GM12878 (cell line): Measurements from ENCODE around the gene OR52N1. TPM values are rescaled to one million over a fixed set of nuclear protein-coding genes. Genes with fewer than 3 reads are reported as not detected.

Source experiments
- ATAC-seq: fragments of 200-7000 bp; cut with Tn5 transposase; 3 replicates; pipeline ENCODE4 v1.9.1; 2020; ENCODE audit warnings: mild to moderate bottlenecking, moderate library complexity
- BruUV-seq: library from RNA; stranded (reverse); fragments of 400-500 nt; replicated peaks from 2 replicates; lab custom pipeline; 2021; lab: Mats Ljungman, UMichigan
- CTCF ChIA-PET: fragments of 300-600 bp; sonication (Branson Sonifier 250); formaldehyde crosslinking; extraction: SDS; loops from one replicate; lab custom pipeline; 2021; ENCODE audit warnings: inconsistent platforms; lab: Yijun Ruan, JAX
- POLR2A ChIA-PET: fragments of 350-600 bp; formaldehyde crosslinking; extraction: SDS; loops from one replicate; lab custom pipeline; 2021; ENCODE audit warnings: inconsistent platforms; lab: Charles Lee
- RAD21 ChIA-PET: fragments of 300-600 bp; sonication (Branson Sonifier 250); formaldehyde crosslinking; loops from one replicate; lab custom pipeline; 2023; ENCODE audit warnings: antibody characterized with exemption; ENCODE audit not compliant: unreplicated experiment; lab: Charles Lee
- SMC1A ChIA-PET: fragments of 300-600 bp; sonication (Branson Sonifier 250); formaldehyde crosslinking; loops from one replicate; lab custom pipeline; 2023; ENCODE audit not compliant: unreplicated experiment, uncharacterized antibody; lab: Charles Lee
- DNase-seq: peaks from one replicate; pipeline ENCODE4 v3.0.0-alpha.2; 2011; ENCODE audit warnings: low read depth, low spot score
- FAIRE-seq: peaks from 3 replicates; lab custom pipeline; 2011; peaks lifted over from hg19 to GRCh38; lab: Jason Lieb, UNC
- H2AFZ ChIP-seq: 2 replicates; pipeline ENCODE4 v1.6.0; 2011; ENCODE audit warnings: low read depth, low read length, control low read depth; ENCODE audit not compliant: control insufficient read depth
- H3K27ac ChIP-seq: 2 replicates; pipeline ENCODE4 v1.5.1; 2011; ENCODE audit warnings: control low read depth; ENCODE audit not compliant: control insufficient read depth, insufficient read depth
- H3K27me3 ChIP-seq, 2 experiments: replicated peaks in 1 of 2; 2 replicates each; pipeline versions ENCODE4 v1.6.0 to v1.6.1; 2011; ENCODE audit warnings: low read length in 1 of 2; ENCODE audit not compliant: control insufficient read depth in 2 of 2, insufficient read depth in 2 of 2
- H3K36me3 ChIP-seq, 2 experiments: 2 replicates each; pipeline ENCODE4 v1.5.1; 2011; ENCODE audit warnings: low read length in 1 of 2; ENCODE audit not compliant: control insufficient read depth in 2 of 2, insufficient read depth in 2 of 2
- H3K4me1 ChIP-seq: 2 replicates; pipeline ENCODE4 v1.6.1; 2011; ENCODE audit warnings: mild to moderate bottlenecking, low read length, moderate library complexity, mixed read lengths; ENCODE audit not compliant: control insufficient read depth, insufficient read depth
- H3K4me2 ChIP-seq: 2 replicates; pipeline ENCODE4 v1.6.0; 2011; ENCODE audit warnings: control low read depth; ENCODE audit not compliant: control insufficient read depth, insufficient read depth
- H3K4me3 ChIP-seq: fragments of 200-600 bp; sonication (generic); 2 replicates; pipeline ENCODE4 v1.5.1; 2016
- H3K79me2 ChIP-seq: 2 replicates; pipeline ENCODE4 v1.6.0; 2011; ENCODE audit warnings: low read length; ENCODE audit not compliant: control insufficient read depth, insufficient read depth
- H3K9ac ChIP-seq: 2 replicates; pipeline ENCODE4 v1.8.0; 2011; ENCODE audit warnings: low read length, control low read depth, mixed read lengths; ENCODE audit not compliant: control insufficient read depth, insufficient read depth
- H3K9me3 ChIP-seq: replicated peaks from 3 replicates; pipeline ENCODE4 v1.5.1; 2011; ENCODE audit warnings: mild to moderate bottlenecking, low read length; ENCODE audit not compliant: control insufficient read depth, insufficient read depth
- H4K20me1 ChIP-seq: 2 replicates; pipeline ENCODE4 v1.6.0; 2011; ENCODE audit not compliant: control insufficient read depth, insufficient read depth
- HCFC1 ChIP-seq: fragments of 150-350 bp; IDR thresholded peaks from 2 replicates; pipeline ENCODE4 v1.6.1; 2014; ENCODE audit warnings: low read length
- IKZF2 ChIP-seq, 2 experiments: fragments of 450-650 bp; IDR thresholded peaks; 2 replicates each; pipeline ENCODE4 v1.6.1; 2017; ENCODE audit warnings: mild to moderate bottlenecking in 2 of 2, moderate library complexity in 2 of 2
- IRF4 ChIP-seq: IDR thresholded peaks from 2 replicates; pipeline ENCODE4 v1.6.1; 2011; ENCODE audit warnings: low read depth, low read length
- IRF5 ChIP-seq: fragments of 450-650 bp; IDR thresholded peaks from 2 replicates; pipeline ENCODE4 v1.6.1; 2017; ENCODE audit warnings: borderline replicate concordance
- MEF2B ChIP-seq: fragments of 450-650 bp; IDR thresholded peaks from 2 replicates; pipeline ENCODE4 v1.6.1; 2018; ENCODE audit warnings: mild to moderate bottlenecking, moderate library complexity; ENCODE audit not compliant: partially characterized antibody, poor library complexity, severe bottlenecking
- MYB ChIP-seq: fragments of 150-350 bp; IDR thresholded peaks from 2 replicates; pipeline ENCODE4 v1.6.1; 2014; ENCODE audit warnings: mild to moderate bottlenecking, low read depth, low read length, borderline replicate concordance
- NFIC ChIP-seq: IDR thresholded peaks from 2 replicates; pipeline ENCODE4 v1.6.1; 2012; ENCODE audit warnings: low read depth, mild to moderate bottlenecking, inconsistent platforms, low read length, moderate library complexity
- PML ChIP-seq: IDR thresholded peaks from 2 replicates; pipeline ENCODE4 v1.6.1; 2012; ENCODE audit warnings: low read length, inconsistent platforms
- SMAD1 ChIP-seq: fragments of 450-650 bp; IDR thresholded peaks from 2 replicates; pipeline ENCODE4 v1.6.1; 2018; ENCODE audit warnings: mild to moderate bottlenecking, low read depth; ENCODE audit not compliant: partially characterized antibody
- SMAD5 ChIP-seq: IDR thresholded peaks from 2 replicates; pipeline ENCODE4 v1.6.1; 2016; ENCODE audit warnings: antibody characterized with exemption, low read depth
- ZBTB11 ChIP-seq: fragments of 450-650 bp; formaldehyde crosslinking; IDR thresholded peaks from 2 replicates; pipeline ENCODE4 v1.5.0; 2022; ENCODE audit warnings: mild to moderate bottlenecking, missing genetic modification characterization
- ZNF384 ChIP-seq: IDR thresholded peaks from 2 replicates; pipeline ENCODE4 v1.6.1; 2012; ENCODE audit warnings: low read depth, mild to moderate bottlenecking, low read length, improper control_type of control experiment, borderline replicate concordance
- in situ Hi-C: fragments of 300-500 bp; cut with MboI; formaldehyde crosslinking; loops from 9 replicates; pipeline ENCODE4 v1.14.3; 2018; ENCODE audit warnings: mixed read lengths
- intact Hi-C: fragments of 100-400 bp; cut with micrococcal nuclease; formaldehyde crosslinking; loops from one replicate; pipeline ENCODE4 v1.14.2; 2022; ENCODE audit not compliant: unreplicated experiment
- polyA plus RNA-seq, 11 experiments: library from polyadenylated mRNA; depleted of rRNA in 4 of 11; unstranded in 6 of 11; stranded (reverse) in 5 of 11; fragments of >200 nt; fragmentation: Nextera tagmentation in 4 of 11; fragmentation: Illumina TruSeq in 1 of 11; extraction: Ambion mirVana in 4 of 11; extraction: Trizol in 1 of 11; gene quantifications; 1 replicate in 1 of 11; 2 replicates in 10 of 11; pipeline versions ENCODE4 v1.2.1 to v1.2.3, GENCODE V29; 2011 to 2016; ENCODE audit warnings: inconsistent platforms in 2 of 11, missing spikeins in 2 of 11, low read depth in 1 of 11
- total RNA-seq, 4 experiments: library from RNA; depleted of rRNA in 3 of 4; stranded (reverse); fragments of >200 nt in 3 of 4; fragmentation: Illumina TruSeq in 1 of 4; extraction: Trizol in 1 of 4; gene quantifications; 2 replicates each; pipeline versions ENCODE4 v1.2.1 to v1.2.3, GENCODE V29; 2013 to 2021
- TF ChIP-seq, protein P1 (sequence below): IDR thresholded peaks from 2 replicates; pipeline ENCODE4 v1.6.1; 2011; ENCODE audit warnings: low read depth, mild to moderate bottlenecking, low read length, moderate library complexity, borderline replicate concordance; ENCODE audit errors: extremely low read depth
- TF ChIP-seq, protein P2 (sequence below): fragments of 450-650 bp; IDR thresholded peaks from 2 replicates; pipeline ENCODE4 v1.6.1; 2018; ENCODE audit warnings: mild to moderate bottlenecking, low read depth, moderate library complexity; ENCODE audit not compliant: partially characterized antibody

Gene OR52N1
- total and polyA plus RNA-seq, 10 of the 15 experiments (the other 5 are each of a cell fraction or from before 2014, with no cell fraction given), result 0.04 TPM; not detected in 9

GRCh38 chr11:5737091-5737490 is 54.0 kb downstream of the OR52N1 start:
- no peaks in the 10 kb centered on the region for H3K27me3 ChIP-seq
- H3K9me3 ChIP-seq, result no peaks in the 10 kb centered on the region; the same call in 2 of the 3 replicates
- CTCF ChIA-PET, result interaction anchor here (0.7 to 1.0 kb wide), 2 partner anchors 53 to 265 kb away, joined by 3 read pairs; no protein-coding TSS in a partner anchor
- in situ Hi-C loops, result no loop called here
- intact Hi-C loops, result no loop called here
- H3K27ac ChIP-seq, result no peak overlapping the region
- TF ChIP-seq ZBTB11 (no peak), MEF2B (no peak), NFIC (no peak), PML (no peak), ZNF384 (no peak), IRF5 (no peak), SMAD1 (no peak), MYB (no peak), IRF4 (no peak), HCFC1 (no peak), SMAD5 (no peak), IKZF2 (IDR thresholded peaks at IDR 0.05) (no peak)
- TF ChIP-seq, protein P1, sequence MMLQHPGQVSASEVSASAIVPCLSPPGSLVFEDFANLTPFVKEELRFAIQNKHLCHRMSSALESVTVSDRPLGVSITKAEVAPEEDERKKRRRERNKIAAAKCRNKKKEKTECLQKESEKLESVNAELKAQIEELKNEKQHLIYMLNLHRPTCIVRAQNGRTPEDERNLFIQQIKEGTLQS, result no peak
- TF ChIP-seq, protein P2, sequence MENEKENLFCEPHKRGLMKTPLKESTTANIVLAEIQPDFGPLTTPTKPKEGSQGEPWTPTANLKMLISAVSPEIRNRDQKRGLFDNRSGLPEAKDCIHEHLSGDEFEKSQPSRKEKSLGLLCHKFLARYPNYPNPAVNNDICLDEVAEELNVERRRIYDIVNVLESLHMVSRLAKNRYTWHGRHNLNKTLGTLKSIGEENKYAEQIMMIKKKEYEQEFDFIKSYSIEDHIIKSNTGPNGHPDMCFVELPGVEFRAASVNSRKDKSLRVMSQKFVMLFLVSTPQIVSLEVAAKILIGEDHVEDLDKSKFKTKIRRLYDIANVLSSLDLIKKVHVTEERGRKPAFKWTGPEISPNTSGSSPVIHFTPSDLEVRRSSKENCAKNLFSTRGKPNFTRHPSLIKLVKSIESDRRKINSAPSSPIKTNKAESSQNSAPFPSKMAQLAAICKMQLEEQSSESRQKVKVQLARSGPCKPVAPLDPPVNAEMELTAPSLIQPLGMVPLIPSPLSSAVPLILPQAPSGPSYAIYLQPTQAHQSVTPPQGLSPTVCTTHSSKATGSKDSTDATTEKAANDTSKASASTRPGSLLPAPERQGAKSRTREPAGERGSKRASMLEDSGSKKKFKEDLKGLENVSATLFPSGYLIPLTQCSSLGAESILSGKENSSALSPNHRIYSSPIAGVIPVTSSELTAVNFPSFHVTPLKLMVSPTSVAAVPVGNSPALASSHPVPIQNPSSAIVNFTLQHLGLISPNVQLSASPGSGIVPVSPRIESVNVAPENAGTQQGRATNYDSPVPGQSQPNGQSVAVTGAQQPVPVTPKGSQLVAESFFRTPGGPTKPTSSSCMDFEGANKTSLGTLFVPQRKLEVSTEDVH, result no peak
- H3K4me2 ChIP-seq, result no peak overlapping the region
- H3K36me3 ChIP-seq, result no peaks in the 10 kb centered on the region
- POLR2A ChIA-PET, result no interaction called here
- SMC1A ChIA-PET, result no interaction called here
- FAIRE-seq (no peak), ATAC-seq (no peak), DNase-seq (no peak)
- H3K79me2 ChIP-seq, result no peaks in the 10 kb centered on the region
- no peak overlapping the region for H2AFZ ChIP-seq
- H3K9ac ChIP-seq, result no peak overlapping the region
- BruUV-seq, result no TSS peak
- H3K4me1 ChIP-seq, result no peaks in the 10 kb centered on the region
- no peaks in the 10 kb centered on the region for H4K20me1 ChIP-seq
- RAD21 ChIA-PET, result no interaction called here
- no peak overlapping the region for H3K4me3 ChIP-seq
